GM12874 (cell line): ENCODE results near the gene FHIT.

Source experiments
- CTCF ChIP-seq: IDR thresholded peaks from 2 replicates; pipeline ENCODE4 v1.5.1; 2011; ENCODE audit warnings: low read depth, mild to moderate bottlenecking, control low read depth, low read length, moderate library complexity; ENCODE audit not compliant: insufficient read depth

The FHIT gene

GRCh38 chr3:61008998-61009380 is 242.3 kb downstream of the FHIT start:
- TF ChIP-seq CTCF, result no peak

- TF ChIP-seq CTCF, result no peak
Measured at GRCh38 chr3:61008153-61008997, 242.9 kb downstream of the FHIT start.

- no peak for TF ChIP-seq CTCF
Measured at GRCh38 chr3:61005591-61005990, 245.7 kb downstream of the FHIT start.

GRCh38 chr3:60998858-60999257 is 252.4 kb downstream of the FHIT start:
- no peak for TF ChIP-seq CTCF

- TF ChIP-seq CTCF, result no peak
Measured at GRCh38 chr3:60992395-60992794, 258.9 kb downstream of the FHIT start.

GRCh38 chr3:60990442-60990730 is 260.9 kb downstream of the FHIT start:
- no peak for TF ChIP-seq CTCF

GRCh38 chr3:60989626-60990441 is 261.4 kb downstream of the FHIT start:
- no peak for TF ChIP-seq CTCF
